HG03457 (cell line): ENCODE results near the gene MICB.
"Not testable (repeated sequence)": the region's sequence is repeated elsewhere in the genome, so short reads cannot be mapped to it uniquely, and the experiment has no call there.

ENCODE experiments used
- ATAC-seq: cut with Tn5 transposase; IDR thresholded peaks from one replicate; pipeline ENCODE4 v1.9.1; 2021; ENCODE audit warnings: moderate number of reproducible peaks; ENCODE audit not compliant: unreplicated experiment

The MICB gene

DNA sequence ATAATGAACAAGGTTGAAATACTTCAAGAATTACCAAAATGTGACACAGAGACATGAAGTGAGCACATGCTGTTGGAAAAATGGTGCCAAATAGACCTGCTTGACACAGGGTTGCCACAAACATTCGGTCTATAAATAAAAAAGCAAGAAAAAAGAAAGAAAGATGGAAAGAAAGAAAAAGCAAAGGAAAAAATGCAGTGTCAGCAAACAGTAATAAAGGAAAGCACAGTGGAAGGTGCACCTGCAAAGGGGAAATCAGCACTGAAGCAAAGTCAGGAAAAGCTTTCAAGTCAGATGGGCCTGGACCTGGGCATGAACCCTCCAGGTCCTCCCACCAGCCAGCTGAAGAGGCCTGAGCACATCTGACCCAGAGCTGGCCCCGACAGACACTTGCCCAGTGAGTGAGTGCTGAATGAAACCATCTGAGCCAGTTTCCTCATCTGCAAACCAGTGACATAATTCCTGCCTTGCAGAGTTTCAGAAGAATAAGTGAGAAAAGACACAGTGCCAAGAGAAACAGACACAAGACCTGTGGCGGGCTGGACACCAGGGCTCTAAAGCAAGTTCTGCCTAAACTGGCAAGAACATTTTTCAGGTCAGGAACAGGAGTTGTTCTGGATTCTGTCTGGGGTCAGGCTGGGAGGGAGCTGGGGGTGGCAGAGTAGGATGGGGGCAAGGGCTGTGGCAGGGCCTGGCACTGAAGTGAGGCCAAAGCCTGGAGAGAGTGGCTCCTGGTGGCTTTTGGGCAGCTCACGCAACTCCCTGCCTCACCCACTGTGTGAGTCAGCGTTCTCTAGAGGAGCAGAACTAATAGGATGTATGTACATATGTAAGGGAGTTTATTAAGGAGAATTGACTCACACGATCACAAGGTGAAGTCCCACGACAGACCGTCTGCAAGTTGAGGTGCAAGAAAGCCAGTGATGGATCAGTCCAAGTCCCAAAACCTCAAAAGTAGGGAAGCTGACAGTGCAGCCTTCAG lies 23.9 kb upstream of the MICB start:
- no peak for ATAC-seq

DNA sequence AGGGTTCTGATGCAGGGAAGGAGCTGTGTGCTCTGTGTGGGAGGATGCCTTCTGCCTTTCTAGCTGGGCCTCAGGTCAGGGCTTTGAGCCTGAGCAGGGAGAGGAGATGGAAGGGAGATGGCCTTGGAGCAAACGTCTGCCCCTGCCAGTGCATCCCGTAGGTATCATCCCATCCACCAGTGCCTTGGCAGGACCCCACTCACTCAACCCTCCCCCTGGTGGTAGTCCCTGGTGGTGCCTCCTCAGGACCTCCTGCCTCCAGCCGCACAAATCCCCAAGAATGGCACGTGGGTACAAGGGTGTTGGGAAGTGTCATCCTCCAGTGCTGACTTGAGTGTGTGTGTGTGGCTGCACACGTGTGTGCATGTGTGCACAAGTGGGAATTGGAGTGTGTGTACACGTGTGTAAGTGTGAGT lies 23.1 kb upstream of the MICB start:
- ATAC-seq, result no peak

DNA sequence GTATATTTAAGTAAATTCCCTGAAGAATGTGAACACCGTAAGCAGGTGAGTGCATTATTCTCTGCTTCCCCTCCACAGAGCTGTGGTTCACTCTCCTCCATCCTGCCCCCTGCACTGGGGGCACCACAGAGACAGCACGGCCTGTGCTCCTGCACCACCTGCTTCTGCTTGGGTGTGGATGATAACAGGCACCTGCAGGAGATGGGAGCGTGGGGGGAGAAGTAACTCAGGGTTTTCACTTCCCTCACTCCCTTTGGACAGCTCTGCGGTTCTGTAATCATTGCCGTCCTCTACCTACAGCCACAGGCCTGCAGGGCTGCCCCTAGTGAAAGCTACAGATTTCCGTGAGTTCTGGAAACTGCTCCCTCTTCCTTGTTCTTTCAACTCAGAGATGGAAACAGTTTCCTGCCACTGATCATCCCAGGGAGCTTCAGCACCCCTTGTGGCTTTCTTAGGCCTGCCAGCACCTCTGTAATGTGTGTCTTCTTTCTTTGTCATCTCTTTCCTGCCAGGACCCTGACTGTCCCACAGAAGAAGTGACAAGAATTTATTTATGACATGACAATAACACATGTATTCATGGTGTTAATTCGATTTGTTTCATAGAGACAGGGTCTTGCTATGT lies 21.3 kb upstream of the MICB start:
- no peak for ATAC-seq

DNA sequence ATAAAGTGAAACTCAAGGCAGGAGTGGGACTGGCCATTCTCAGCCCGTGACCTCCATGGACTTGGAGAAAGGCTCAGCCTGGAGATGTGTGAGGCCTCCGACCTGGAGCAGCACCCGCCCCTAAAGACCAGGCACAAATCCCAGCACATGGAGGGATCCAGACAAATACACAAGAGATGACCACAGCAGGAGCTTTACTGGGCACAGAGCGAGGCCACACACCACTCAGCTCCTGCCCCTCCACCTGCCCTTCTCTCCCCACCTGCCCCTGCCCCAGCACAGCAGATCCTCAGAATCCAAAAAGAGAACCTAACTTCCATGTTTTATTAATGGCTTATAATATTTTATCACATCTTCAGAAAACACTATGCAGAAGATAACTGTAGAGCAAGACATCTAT lies 20.4 kb upstream of the MICB start:
- no peak for ATAC-seq

DNA sequence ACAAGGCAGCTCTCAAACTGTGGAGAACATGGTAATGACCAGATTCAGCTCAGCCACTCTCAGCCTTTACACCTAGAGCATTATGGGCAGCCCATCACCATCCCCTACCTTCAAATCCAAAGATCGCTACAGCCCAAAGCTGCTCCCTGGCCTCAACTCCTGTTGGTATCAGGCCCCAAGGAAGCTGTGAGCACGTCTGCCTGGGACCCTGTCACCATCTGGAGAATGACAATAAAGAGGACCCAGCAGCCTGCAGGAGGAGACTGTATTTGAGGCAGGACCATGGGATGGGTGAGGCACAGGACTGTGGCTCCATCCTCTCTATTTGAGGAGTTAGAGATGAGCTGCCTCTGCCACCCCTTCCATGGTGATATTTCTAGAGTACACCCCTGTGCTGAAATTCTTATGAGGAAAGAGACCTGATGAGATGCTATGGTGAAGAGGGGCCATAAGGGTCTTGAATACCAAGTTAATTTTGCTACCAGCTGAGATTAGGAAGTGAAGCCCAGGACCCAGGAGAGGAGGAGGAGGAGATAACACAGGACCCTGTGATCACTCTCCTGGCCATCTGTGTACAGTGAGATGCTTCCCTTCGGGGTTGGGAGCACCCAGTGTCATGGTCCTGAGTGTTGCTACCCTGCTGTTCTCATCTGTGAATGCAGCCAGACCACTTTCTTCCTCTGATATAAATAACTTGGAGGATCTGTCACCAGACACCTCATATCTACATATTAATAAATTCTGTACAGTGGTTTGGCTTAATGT lies 19.6 kb upstream of the MICB start:
- no peak for ATAC-seq

DNA sequence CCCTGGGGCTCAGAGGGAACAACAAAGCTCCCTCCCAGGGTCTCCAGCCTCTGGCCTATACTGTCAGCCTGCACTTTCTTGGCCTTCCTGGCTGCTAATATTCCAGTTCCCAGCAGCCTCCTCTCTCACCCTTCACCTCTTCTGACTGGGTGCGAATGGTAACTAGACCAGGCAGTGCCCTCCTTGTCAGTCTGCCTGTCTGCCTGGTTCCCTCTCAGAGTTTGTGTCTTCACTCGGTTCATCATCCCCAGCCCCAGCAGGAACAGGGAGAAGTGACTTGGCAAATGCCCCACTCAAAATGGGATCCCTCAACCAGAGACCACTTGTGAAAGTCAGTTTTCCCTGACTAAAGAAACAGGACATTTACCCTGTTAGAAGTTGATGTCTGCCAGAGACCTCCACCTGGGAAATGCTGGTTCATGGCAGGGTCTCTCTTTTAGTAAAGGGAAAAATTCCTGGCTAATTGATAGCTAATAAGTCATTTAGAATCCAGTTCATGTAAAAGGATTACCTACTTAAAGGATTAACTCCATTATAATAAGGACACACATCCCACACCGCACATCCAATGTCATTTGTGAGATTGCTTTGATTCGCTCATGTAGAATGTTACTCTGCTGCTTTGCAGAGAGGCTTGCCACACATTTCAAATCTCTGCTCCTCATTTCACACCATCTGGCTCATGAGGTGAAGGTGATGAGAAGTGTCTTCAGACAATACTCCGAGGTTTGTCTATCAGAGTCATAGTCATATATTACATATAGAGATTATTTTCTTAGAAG lies 18.6 kb upstream of the MICB start:
- no peak for ATAC-seq

DNA sequence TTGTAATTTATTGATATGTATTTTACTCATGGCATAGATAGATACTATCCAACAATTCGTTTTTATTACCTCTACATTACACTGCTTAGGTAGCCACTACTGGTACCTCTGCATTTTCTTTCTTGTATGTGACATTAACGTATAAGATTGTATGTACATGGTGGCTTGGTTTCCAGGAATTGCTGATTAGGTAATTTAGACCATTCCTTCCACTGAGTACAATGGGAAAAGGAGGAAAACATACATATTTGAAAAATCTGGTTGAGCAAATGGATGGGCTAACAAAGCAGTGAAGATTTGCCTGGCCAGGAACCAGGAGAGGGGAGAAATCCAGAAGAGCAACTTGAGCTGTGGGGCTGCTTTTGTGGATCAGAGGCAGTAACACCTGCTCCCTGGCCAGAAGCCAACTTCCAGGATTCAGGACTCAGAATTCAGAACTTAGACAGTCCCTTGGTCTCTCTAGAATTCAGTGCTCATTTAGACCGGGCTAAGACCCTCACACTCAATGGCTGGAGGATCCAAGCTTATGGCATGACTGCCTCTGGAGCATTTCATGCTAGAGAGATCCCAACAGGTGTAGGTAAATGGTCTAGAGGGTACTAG lies 17.9 kb upstream of the MICB start:
- no peak for ATAC-seq

DNA sequence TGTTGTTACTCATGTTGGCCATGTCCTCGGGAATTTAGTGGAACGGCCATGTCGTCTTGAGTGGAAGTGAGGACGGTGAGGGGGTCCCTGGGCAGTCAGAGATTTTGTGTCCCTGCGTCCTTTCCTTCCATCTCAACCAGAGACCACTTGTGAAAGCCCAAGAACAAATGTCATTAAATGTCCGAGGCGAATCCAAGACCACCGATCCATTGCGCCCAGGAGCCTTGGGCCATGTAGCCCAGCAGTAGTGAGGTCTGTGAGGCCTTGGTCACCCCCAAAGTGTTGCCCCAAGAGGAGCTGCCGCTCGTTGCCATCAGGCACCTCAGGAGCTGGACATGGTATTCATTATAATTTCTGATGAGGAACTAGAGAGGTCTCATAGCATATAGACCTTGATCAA lies 17.4 kb upstream of the MICB start:
- no peak for ATAC-seq

DNA sequence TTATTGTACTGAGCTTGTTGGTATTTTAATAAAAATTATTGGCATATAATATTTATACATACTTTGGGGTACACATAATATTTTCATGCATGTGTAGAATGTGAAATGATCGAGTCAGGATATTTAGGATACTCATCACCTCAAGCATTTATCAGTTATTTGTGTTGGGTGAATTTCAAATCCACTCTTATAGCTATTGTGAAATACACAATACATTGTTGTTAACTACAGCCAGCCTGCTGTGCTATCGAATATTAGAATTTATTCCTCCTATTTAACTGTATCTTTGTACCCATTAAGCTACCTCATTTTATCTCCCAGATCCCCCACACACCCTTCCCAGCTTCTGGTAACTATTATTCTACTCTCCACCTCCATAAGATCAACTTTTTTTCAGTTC lies 14.6 kb upstream of the MICB start:
- no peak for ATAC-seq

DNA sequence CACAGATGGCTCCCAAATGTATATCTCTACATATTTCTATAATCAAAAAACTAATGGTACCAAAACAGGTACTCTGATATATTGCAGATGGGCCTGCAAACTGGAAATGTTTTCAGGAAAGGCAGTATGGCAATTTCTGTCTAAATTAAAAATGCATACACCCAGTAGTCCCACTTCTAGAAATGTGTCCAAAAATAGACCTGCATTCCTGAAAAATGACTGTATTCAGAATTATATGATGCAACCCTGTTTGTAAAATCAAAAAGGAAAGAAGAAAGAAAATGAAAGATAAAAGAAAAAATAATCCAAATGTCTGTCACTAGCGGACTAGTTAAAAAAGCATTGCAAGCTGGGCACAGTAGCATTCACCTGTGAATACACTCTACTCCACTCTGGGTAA lies 12.9 kb upstream of the MICB start:
- ATAC-seq, result no peak

DNA sequence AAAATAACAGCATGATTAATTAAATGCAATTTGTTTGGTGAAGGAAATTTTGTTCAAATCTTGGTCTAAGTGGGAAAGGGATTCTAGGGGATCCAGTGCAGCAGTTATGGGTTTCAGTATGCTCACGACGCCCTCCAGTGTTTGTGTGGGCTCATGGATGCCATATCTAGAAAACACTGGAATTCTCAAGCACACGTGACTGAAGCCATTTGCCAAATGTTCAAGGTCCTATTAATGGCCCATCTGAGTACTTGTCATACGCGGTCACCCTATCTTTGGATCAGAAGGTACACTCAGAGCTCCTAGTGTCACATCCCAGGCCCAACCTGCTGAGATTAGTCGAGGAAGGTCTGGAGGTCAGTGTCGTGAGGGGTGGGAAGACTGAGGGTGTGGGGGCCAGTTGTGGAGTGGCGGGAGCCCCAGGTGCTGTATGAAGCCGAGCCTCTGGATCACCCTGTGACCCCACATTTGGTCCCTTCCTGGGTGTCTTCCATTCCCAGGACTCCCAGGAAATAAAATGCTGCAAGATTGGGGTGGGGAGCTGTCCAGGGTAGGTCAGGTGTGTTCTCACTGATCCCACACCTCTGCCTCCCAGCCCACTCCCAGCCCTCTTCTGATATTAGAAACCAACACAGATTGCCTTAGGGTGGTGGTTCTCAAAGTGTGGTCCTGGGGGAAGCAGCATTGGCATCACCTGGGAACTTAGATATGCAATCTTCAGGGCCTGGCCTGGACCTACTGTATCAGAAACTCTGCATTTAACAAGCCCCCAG lies 11.7 kb upstream of the MICB start:
- not testable (repeated sequence) for ATAC-seq

DNA sequence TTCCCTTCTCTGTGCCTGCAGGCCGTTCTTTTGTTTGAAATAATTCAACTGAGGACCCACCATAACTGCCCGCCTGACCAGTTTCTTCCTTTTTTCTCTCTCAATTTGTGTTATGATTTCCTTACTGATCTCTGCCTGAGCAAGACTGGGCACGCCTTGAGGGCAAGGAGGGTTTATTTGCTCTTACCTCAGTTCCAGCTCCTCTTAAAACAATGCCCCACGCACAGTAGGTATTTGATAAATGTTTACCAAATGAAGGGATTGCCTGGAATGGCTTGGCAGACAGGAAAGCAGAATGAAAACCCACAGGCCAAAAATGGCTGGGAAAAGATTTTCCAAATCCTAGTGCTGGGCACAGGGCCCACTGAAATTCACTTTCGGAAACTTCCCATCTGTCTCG lies 10.3 kb upstream of the MICB start:
- ATAC-seq, result not testable (repeated sequence)

DNA sequence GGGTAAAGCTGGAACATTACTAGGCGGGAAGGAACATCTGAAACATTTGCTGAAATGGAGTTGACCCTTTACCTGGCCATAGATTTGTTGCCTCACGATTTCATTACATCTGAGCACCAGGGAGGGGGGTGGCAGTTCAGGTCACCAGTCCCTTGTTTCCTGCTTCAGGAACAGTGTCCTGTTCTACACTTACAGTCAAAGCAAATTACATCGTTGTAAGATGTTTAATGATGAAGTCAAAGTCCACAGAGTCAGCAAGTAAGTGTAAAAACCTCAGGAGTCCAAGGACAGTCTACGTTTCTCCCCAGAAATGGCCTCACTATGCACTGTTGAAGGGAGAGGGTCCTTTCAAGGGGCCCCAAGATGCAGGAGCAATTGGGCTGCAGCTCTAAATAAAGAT lies 8.9 kb upstream of the MICB start:
- ATAC-seq, result no peak

DNA sequence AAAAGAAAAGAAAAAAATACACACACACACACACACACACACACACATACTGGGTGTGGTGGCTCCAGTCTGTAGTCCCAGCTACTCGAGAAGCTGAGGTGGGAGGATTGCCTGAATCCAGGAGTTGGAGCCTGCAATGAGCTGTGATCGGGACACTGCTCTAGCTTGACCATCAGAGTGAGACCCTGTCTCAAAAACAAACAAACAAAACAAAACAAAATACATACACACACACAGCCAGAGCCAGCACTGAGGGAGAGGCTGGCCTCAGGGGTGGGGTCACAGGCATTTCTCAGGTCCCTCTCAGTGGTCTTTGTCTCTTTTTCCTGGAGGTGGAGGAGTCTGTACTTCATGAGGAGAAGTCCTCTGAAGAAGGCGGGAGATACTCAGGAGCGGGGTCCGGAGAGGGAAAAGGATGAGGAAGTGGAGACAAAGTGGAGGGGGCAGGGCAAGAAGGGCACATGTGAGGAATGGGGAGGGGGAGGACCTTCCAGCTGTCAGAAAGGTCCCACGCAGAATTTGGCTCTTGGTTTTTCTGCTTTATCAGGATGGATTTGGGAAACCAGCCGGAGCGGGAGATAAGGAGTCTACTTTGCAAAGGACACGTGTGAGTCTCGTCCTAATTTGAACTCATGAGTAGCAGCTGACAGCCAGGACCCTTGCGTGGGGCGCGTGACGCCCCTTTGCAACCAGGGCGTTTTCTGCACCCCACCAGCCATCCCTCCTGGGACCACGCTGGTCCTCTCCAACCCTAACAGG lies 7.7 kb upstream of the MICB start:
- no peak for ATAC-seq

DNA sequence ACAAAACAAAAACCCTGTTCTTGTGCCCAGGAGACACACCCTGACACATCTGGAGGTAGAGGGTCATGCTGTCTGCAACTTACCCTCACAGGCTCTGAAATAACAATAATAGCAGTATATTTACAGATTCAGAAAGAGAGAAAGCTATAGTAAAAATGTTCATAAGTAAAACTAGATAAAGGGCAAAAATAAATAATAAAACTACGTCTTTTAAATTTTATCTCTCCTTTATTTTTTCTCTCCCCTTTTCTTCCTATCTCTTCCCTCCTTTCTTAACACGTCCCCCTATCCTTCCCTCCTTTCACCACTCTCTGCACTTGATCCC lies 4.4 kb upstream of the MICB start:
- ATAC-seq, result not testable (repeated sequence)

DNA sequence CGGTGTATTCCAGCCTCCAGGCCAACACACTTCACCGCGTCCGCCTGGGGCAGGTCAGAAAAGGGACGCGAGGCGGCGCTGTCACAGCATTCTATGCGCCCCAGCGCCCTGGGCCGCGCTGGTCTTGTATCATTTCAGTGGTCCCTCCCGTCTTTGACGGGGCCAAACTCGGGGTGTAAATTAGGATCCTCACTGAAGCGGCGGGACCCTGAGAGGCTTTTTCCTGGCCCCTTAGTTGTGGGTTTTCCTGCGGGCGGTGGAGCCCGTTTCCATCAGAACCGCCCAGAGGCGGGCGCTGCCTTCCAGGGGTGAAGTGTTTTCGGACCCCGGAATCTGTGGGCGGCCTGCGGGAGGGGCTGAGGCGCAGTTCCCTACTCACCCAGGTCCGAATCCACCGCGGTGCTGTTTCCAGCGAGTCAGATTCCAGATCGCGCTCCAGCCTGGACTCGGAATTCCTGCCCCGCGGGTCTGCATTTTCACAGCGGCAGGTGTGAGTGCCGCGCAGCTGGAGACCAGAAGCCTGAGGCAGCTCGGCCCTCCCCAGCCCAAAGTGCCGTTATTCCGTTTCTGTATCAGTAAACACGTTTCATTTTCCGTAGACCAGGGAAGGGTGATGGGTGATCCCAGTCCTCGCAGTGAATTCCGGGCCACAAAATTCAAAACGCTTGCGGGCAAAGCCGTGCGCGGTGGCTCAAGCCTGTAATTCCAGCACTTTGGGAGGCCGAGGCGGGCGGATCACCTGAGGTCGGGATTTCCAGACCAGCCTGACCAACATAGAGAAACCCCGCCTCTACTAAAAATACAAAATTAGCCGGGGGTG lies 3.9 kb upstream of the MICB start:
- ATAC-seq, result no peak

DNA sequence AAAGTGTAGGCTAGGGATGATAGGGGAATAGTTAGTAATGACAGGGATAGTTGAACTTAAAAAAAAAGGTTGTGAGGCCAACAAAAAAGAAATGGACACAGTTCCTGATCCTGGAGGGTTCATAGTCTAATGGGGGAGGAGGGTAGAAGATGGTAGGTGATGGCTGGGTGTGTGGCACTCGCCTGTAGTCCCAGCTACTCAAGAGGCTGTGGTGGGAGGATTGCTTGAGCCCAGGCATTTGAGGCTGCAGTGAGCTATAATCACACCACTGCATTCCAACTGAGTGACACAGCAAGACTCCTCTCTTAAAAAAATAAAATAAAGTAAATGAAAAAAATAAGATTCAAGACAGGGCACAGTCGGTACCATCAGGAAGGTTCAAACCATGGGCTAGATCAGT lies 2.4 kb upstream of the MICB start:
- ATAC-seq, result no peak

DNA sequence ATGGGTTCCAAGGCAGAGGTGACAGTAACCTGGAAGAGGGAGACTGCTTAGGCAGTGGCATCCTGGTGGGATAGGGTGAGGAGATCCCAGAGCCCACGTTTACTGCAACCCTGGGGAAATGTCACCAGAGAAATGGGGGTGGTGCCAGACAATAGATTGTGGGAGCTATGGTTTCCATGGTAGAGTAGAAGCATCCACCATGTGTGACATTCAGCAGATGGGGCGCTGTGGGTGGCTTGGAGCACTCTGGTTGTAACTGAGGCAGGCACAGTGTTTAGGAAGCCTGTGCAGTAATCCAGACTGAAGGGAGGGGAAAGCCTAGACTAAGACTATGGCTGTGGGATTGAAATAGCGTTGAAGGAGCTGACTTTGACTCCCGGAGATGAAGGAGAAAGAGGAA lies 1.1 kb upstream of the MICB start:
- ATAC-seq, result not testable (repeated sequence)
